Measurements from ENCODE around the gene WDR7.

WDR7 gene

DNA sequence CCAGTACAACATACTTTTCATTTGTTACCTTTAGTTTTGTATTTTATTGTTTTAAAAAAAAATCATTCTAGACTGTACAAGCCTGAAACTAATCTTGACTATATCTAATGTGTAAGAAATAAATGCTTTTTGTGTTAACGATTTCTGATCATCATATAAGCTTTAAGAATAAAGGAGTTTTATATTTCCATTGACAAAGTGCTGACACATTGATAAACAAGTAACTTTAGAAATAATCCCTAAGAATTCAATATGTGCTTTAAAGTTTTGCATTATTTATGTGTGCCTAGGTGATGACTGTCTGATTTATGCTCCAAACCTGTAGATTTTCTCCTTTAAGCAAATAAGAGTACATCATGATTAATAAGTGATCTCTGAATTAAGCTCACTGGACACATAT, 248.5 kb downstream of the WDR7 start:
- DNase-seq, result no peak

DNA sequence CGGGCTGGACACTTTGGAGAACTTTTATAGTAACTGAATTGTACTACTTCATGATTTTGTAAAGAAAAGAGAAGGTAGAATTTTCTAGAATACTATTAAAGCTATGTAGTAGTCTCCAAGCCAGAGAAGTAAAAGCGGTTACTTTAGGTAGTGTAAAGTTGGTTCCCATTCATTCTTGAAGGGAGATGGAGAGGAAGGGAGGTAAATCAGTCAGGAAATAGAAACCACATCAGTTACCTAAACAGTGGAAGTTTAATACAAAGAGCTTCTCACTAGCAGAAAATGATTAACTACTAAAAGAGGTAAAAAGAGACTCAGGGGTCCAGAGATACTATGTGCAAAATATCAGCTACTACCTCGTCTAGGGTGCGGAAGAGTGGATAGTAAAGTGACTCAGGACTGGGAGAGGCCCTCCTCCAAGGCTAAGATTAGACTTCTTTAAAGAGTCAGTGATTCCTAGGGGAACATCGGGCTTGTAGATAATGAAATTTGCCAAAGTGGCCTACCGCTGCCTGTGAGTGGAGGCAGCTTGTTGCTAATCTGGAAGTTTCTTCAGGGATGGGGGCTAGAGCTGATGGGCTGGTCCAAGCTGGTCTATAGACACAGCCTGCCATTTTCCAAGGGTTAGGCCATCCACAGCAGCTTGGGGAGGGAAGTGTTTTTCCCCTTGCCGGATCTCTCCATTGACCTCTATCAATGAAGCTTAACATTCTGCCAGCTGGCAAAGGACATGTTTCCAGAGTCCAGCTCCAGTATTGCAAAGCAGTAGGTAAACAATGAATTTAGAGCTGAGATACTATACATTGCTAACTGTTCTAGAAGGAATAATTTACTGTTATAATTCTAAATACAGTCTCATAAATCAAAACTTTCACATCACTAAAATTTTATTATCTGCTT, 249.3 kb downstream of the WDR7 start:
- DNase-seq, result no peak

DNA sequence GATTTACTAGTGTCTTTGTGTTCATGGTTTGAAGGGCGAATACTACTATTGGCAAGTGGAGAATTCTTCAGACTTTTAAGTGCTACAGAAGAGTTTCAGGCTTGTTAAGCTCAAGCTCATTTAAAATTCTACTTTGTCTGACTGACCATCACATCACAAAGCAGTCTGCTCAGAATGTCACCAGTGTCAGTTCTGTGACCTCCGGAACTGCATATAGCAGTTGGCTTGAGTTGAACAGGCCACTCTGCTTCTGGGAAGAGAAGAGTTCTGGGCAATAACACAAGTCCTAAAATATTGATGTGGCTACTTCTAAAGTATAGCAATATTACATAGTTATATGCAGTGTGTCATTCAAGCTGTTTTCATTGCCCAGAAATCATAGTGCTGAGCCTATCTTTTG, 250.8 kb downstream of the WDR7 start:
- no peak for DNase-seq

DNA sequence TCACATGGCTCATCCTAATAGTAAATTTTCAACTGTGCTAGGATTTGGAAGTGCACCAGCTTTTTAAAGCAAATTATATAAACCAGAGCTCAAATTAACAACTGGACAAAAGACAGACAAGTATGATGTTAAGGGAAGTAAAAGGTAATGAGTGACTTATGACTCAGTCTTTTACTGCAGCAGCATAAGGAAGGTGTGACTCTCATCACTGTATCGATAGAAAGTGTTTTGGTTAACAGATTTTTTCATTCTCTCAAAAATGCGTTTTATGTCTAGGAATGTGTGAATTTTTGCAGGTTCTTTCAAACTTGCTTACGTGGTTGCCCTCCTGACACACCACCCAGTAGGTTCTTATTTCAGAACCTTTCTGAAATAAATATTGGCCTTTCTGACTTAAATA, 251.5 kb downstream of the WDR7 start:
- no peak for DNase-seq

DNA sequence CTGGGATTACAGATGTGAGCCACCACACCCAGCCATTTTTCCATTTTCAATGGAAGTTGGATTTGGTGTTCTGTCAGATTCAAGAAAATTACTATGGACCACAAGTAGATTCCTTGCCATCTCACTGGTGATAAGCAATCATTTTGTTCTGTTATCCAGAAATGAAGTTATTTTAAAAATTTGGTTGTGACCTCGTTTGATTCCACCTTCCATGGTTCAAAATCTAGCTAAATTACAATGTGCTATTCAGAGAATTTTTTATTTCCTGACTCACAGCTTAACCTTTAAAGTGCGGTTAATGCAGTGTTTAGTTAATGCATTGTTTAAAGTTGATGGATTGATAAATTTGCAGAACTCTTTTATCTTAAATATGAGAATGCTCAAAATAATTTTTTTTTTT, 252.5 kb downstream of the WDR7 start:
- DNase-seq, result no peak

DNA sequence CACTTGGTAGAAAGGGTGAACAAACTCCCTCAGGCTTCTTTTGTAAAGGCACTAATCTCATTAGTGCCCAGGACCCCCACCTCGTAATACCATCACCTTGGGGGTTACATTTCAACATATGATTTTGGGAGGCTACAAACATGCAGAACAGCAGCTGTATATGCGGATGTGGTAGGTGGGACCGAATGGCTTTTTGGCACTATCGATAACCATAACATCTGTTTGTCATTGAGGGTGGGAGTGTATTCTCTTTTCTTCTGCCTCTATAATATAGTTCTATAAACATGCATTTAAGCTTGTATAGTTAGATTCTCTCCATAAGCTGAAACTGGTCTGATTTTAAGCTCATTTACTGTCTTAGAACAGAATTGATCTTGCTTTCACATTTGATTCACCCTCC, 256.6 kb downstream of the WDR7 start:
- DNase-seq, result no peak

DNA sequence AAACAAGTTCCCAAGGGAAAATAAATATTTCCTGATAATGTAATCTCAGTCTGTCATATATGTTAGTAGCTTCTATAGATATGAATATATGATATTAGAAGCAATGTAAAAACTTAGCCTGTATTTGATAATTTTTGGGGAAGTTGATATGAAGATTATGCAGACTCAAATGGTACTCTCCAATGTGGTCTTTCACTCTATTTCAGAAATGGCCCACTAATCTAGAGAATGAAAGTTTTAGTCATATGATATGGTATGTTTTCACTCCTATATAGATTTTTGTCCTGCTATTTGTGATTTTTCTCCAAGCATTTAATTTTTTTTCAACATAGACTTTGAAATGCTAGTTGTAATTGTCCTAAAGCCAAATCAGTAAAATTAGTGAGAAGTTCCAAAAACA, 259.1 kb downstream of the WDR7 start:
- peak; percentile 25 for DNase-seq

DNA sequence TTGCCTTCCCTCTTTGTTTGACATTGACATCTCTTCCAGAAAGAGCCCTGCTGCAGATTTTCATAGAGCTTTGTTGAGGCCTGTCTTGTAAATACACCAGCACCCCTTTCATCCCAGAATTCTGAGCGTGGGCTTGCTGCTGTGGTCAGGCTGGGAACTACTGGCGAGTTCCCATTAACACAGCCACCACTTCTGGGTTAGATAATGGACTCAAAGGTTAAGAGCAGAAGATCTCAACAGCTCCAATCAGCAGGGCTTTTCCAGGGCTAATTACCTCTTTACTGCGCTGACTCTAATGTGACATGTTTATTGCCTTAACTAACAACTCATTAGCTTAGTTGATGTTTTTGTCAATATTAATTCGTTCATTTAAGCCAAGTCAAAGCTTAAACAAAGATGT, 259.8 kb downstream of the WDR7 start:
- no peak for DNase-seq

DNA sequence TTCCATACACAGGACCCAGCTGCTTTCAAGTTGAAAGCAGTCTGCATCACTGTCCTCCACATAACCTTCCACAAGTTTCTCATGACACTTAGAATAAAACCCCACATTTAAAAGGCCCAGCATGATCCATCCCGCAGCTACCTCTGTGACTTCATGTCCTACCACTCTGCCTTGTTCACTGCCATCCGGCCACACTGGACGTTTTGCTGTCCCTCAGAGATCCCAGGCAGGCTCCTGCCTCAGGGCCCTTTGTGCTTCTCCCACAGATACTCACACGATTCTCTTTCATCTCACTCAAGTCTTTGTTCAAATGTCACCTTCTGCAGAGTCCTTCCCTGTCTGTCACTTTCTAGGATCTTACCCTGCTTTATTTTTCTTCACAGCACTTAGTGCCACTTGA, 262.8 kb downstream of the WDR7 start:
- no peak for DNase-seq

DNA sequence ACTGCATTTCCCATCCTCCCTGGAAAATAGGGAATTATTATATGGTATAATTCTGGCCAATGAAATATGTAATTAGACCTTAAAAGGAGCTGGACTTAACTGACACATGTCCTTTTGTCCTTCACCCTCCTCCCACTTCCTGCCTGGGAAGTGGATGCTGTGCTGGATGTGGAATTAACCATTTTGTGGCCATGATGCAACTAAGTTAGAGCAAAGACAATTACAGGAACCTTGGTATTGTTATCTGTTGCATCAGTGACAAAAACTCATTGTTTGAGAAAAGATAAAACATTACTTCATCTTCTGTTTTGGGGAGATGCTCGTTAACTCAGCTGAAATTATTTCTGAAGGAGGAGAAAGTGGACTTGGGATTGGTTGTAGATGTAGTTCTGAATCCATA, 268.0 kb downstream of the WDR7 start:
- no peak for DNase-seq

DNA sequence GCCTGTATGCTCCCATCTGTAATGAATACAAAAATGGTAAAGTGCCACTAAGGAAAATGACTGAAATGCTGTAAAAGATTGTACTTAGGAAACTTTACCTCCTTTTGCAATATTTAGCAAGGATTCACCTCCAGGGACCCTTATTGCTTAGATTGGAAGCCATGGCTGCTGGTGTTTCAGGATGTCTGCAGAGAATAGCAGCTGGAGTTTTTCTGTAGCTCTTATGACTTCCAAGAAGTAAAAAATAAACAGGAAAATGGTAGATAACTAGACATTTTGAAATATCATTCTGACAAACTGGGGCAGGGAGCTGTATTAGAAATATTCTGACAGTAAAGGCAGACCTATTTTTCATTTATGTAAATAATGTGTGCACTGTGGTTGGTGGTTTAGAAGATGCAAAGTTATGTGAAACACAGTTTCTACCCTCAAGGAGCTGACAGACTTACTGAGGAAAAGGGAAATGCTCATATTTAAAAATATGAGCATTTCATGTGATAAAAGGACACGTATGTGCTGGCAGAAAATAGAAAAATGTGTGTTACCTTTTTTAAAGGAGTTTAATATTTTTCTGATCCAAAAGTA, 270.8 kb downstream of the WDR7 start:
- DNase-seq, result peak; percentile 53

DNA sequence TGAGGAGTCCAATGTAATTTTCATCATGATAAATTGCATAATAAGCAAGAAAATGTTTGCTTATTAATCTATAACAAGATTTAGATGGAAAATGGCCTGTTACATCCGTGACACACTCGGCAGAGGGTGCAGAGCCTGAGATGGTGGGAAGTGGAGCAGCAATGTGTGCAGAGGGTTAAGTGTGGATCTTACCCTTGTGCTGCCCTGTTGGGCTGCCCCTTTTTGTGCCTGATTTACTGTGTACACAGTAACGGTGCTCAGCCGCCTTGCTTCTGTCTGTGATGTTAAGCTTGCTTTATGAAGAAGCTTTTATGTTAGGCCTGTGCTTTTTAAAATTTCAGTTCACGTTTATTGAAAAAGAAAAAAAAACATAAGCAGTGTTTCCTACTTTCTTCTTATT, 275.6 kb downstream of the WDR7 start:
- DNase-seq, result no peak

DNA sequence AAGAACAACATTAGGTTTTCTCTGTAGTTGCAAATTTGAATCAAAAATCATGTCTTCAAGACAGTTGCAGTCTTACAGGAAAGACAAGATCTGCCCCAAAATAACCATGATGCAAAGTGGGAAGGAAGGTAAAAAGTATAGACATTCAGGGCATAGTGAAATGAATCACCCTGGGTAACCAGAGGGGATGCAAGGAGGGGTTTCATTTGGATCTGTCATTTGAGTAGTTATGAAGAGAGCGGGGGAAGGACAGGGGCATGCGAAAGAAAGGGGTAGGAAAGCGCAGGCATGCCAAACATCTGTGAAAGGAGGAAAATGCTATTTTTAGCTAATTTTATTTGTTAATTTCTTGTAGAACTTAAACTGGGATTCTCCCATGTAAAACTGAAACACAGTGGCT, 276.6 kb downstream of the WDR7 start:
- peak; percentile 77 for DNase-seq

DNA sequence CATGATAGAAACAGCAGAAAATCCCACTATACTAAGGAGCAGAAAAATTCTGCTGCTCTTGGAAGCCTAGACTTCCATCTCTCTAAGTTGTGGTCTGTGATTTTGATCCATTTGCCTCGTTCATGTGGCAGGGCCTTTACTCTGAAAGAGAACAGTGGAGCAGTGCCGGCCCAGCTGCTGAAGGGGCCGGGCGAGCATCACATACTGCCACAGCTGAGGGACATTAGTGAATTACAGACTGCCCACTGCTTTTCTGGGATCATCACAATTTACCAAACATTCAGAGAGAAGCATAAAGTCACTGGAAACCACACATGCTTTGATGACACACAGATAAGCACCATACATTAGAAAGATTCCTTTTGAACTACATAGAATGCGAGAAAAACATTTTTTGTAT, 278.7 kb downstream of the WDR7 start:
- no peak for DNase-seq

DNA sequence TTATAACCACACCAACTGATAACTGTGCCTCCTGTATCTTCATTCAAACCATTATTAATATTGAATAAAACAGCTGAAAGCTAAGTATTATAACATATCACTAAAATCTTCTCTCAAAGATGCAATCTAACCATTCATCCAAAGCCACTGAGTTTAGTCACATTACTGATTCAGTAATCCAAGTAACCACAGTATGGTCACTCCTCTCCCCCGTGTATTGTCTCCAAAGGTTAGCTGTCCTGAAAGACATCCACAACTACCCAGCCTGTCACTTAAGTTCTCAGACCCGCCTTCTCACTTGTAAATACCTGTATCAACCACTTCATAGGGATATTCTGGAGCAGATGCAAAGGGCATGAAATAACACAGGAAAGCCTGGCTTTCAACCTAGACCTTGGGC, 282.3 kb downstream of the WDR7 start:
- DNase-seq, result peak; percentile 30

DNA sequence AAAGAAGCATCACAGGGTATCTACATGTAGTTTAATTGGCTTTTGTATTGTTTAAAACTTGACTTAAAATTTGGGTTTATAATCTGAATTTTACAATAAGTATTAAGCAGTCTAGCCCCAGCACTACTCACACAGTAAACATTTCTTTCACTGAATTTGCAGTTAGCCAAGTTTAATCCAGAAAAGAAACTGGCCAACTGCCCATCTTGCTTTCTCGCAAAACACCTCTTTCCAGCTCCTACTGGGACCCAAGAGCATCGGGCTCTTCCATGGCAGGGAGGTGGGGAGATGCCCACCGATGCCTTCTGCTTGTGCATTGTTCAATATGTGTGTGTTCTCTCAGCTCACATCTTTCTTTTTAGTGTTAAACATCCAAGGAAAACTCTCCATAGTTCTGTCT, 283.0 kb downstream of the WDR7 start:
- no peak for DNase-seq

DNA sequence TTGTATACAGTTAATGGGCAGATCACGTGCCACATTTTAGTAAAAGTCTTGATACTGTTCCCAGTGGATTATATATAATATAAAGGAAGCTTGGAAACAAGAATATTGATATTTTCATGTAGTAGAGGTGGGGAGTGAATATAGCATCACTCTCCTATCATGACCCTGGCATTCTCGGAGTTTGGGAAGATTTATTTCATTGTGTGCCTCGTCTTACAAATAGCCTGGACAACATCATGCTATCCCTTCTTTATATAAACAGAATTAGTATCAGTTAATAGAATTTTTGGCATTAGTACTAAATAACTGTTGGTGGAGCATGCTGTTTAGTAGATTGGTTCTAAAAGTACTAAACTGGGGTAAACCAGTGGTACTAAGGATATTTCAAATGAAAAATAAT, 283.7 kb downstream of the WDR7 start:
- DNase-seq, result no peak

DNA sequence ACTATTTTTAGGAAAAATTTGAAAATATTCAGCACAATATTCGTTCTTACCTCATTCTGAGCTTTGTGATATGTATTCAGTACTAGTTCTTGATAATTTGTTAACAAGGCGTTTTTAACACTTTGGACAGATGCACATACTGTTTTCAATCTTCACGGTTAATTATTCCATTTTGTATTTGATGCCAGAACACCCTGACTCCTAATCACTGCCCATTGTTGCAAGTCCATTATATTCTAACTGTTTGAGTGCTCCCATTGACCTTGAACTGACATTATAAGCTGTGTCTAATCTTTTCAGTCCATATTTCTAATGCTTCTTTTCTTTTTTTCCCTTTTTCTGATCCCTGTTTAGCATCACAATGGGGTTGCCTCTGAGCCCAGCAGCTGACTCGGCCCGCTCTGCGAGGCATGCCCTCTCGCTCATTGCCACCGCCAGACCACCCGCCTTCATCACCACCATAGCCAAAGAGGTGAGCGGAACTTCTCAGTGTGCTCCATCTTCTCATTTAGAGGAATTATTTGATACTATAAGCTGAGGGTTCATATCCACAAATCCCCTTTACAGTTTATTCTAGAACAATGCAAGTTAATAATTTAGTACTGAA, 284.4 kb downstream of the WDR7 start:
- DNase-seq, result no peak

DNA sequence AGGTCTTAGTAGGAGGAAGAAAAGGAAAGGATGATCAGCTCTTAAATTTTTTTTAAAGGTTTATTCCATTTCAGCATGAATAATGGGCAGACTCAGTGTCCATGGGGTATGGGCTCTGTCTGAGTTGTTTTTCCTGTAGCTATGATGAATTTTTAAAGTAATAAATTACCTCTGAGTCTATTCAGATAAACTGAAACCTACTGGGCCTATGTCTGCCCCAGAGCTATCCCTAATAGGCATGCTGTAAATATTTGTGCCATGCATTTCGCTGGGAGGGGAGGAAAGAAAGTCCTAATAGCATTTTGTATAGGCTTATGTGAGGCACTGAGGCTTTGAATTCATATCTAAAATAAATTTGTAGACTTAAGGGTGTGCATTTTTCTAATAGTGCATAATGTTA, 285.3 kb downstream of the WDR7 start:
- DNase-seq, result no peak

DNA sequence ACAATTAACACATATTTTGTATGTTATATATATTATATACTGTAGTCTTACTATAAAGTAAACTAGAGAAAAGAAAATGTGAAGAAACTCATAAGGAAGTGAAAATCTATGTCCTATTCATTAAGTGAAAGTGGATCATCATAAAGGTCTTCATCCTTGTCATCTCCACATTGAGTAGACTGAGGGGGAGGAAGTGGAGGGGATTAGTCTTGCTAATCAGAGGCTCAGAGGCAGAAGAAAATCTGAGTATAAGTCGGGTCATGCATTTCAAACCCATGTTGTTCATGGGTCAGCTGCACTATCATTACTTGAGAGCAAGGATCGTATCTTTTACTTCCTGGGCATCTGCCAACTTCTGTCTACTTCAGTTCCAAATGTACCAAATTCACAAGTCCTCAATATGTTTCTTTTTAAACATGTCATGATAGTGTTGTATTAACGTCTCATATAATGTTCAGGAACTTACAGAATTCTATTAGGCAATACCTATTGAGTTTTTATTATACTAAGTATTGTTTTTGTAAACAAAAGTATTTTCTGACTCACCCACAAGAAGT, 286.8 kb downstream of the WDR7 start:
- no peak for DNase-seq

DNA sequence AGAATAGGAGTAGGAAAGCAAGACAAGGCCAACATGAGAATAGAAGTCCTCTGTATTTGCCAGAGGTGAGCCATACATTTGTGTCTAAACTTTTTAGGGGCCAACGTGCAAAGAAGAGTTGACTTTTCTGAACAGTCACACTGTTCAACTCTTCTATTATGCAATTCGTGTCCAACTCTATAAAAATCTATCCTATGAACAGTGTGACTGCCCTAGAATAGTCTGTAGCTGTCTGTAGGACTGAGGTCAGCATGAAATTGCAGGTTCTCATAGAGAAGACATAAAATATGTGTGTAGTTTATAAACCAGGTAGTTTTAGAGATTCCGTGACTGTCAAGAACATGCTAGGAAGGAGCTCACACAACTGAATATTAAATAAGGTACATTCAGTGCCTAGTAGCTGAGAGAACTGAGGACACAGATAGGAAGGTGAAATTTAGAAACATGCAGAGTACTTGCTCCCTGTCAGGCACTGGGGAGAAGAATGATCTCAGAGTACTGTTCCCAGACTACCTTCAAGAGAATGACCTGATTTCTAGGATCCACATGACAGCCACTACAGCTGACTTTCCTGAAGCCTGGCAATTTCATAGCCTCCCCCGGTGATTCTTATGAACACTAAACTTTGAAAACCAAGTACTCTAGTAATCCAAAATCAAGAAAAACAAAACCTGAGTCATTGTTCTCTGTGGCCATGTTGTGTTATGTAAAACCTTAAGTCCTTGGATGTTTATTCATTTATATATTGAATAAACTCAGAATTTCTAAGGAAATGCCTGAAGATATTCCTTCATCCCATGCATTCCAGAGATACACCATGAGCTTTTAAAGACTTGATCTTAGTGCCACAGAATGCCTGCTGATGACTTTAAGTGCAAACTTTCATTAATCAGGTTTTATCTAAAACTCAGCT, 294.3 kb downstream of the WDR7 start:
- DNase-seq, result no peak

DNA sequence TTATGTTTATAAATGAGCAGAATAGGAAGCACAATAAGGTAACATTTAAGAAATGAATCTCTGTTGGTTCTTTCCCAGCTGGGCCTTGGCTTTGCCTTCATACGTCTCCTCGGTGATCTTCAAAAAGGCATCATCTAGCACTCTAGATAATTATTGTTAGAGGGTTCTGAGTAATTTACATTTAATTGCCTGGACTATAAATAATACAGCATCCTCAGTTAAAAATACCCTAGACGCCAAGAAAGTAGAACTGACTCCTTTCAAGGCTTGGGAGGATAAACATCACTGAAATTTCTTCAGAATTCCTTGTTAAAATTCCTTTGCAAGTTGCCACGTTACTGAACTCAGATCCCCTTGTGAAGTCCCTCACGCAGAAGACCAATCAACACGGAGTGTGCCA, 296.1 kb downstream of the WDR7 start:
- no peak for DNase-seq

DNA sequence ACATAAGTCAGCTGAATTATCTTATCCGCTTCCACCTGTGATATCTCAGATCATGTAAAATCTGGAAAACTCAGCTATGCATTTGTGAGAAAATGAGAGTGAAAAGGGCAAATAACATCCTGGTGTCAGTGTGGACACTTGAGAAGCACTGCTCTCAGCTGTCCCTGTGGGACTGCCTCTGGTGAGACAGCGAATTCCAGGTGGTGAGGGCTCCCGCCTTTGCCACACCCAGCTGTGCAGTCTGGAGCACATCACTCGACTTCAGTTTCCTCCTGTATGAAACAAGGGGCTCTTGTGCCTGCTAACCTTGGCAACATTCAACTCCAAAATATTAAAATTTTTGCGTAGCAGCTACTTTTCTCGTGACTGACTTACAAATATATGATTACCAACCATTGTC, 300.9 kb downstream of the WDR7 start:
- DNase-seq, result no peak
